CD4-positive, alpha-beta T cell treated with Interleukin-21 for 1 hour (primary cell): ENCODE measurements around the gene S100A7.

Source experiments
- DNase-seq: peaks from one replicate; pipeline ENCODE4 v3.0.0-alpha.2; 2020

S100A7 gene

DNA sequence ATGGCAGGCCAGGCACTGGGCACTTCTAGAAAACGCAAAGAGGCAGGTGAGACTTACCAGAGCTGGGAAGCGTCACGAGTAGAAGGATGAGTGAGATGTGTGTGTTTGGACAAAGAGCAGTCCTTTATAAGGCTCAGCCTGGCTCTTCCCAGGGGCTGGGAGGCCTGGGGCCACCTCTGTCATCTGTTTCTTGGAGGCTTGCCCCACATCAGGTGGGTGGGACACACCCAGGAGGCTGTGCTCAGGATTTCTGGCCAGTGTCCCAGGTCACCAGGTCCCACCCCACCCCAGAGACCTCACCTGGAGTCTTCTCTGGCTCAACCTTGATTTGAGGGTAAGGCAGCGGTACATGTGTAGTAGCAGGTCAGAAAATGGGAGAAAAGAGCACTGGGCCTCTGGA lies at the start of gene S100A7:
Gene S100A7 (minus strand): TSS at position 101 of the 400 bp plus-strand sequence. CDS start 1,638 bp downstream, outside the sequence.
- DNase-seq: no peak

DNA sequence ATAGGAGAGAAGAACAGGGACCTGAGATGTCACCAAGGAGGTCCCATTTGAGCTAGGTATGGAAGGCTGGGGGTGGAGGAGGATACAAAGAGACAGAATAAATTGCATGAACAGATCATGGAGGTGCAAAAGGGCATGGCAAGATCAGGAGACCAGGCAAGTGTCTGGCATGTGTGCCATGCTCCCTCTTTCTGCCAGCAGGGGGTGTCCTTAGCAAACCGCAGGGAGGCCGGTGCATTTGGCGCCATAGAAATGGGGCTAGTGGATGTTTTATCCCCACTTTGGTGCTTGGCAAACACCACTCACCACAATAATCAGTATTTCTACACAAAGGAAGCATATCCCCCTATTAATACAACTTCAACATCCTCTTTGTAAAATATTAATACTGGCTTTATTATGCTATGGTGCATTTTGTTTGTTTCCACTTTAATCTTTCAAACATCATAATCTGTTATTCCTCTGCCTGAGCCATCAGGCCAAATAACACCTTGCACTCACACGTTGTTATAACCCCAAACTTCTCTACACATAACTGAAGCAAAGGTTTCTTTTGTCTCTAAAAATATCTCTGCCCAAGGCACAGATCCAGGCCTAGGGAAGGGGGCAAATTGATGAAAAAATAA lies 49.4 kb upstream of the S100A7 start:
- DNase-seq: peak; percentile 71

DNA sequence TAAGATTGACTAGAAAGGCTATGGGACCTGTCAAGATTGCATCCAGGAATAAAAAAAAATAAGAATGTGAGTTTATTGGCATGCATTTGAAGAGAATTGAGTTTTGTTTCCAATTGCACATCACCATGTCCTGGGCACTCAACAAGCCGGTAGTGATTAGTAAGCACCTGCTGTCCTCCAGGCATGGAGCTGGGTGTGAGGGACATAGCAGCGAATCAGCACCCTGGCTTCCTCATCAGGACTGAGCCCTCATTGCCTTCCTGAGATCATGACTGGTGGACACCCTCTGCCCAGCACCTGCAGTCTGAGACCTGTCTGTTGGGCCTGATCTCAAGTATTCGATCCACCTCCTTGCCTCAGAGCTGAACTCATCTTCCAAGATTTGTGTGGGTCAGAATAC lies 48.6 kb upstream of the S100A7 start:
- no peak for DNase-seq

DNA sequence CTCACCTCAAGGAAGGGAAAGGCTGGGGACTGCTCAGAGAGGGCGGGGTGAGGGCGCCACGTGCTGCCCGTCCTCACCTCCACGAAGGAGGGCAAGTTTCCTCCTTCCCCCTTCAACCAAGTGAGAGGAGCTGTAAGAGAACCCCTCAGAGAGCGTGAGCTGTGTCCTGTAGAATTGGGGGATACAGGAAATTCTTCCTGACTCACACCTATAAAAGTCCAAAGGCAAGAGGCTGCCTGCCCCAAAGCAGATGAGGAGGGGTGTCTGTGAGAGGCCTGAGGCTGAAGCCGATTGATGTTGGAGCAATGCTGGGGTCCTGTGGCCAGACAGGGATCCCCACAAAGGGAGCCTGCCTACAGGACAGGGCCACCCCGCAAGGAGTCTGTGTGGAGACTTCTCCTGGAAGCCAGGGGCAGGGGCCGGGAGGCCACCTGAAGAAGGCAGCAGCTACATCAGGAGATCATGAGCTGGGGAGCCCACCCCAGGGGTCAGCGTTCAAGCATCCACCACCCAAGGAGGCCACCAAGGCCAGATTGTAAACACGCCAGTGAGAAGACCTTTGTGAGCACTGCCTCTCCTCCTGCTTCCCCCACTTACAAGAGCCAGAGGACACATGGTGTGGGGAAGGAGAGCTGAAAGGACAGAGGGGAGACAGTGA lies 47.6 kb upstream of the S100A7 start:
- DNase-seq: no peak

DNA sequence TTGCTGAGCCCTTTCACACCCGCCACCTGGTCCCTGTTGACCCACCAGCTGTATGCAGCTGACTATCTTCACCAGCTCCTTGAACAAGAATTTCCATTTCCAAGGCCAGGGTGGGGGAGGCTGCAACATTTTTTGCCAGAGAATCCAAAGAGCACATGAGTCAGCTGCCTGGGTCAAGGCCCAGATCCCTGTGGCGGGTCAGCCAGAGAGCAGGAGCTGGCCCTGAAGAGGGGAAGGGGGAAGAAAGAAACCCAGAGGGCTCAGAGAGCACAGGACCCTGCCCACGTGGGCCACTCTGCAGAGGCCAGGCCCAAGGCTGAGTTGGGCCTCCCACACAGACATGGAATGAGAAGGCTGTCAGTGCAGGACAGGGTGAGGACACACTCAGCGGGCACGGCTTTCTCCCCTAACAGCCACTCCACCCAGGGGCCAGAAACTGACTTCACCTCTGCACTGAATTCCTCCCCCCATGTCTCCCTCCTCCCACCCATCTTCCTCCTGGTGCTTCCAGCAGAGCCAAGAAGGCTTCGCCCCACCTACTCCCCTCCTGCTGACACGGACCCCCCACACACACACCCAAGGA lies 46.5 kb upstream of the S100A7 start:
- DNase-seq: no peak

DNA sequence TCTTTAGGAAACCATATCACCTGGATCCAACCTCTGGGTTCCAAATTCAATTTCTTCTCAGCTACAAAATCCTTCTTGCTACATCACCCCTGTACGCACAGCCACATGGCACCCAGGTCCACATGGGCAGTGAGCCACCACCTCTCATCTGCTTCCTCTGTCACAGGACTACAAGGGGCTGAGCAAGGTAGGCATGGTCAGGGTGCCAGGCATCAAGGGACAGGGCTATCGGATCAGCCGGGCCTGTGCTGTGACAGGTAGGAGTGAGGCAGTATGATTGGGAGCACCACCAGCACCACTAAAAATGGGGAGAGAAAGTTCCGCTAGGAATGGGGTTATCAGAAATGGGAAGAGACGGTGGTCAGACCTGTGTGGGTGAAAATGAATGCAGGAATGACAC lies 45.9 kb upstream of the S100A7 start:
- DNase-seq: no peak

DNA sequence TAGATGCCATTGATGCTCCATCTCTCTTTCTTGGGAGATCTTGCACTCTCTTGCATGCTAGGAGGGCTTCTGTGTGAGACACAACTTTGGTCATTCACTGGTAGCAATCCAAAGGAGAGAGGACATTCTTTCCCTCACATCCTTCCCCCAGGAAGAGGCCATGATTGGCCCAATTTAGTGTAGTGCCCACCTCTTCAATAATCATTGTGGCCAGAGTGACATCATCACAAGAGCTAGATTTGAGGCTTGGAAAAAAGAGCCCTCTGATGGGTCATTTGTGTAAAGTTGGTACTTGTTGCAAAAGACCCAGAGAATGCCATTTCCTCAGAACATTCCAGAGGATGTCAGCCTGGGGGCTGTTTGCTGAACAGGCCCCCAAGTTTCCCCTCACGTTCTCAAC lies 45.1 kb upstream of the S100A7 start:
- DNase-seq: no peak

DNA sequence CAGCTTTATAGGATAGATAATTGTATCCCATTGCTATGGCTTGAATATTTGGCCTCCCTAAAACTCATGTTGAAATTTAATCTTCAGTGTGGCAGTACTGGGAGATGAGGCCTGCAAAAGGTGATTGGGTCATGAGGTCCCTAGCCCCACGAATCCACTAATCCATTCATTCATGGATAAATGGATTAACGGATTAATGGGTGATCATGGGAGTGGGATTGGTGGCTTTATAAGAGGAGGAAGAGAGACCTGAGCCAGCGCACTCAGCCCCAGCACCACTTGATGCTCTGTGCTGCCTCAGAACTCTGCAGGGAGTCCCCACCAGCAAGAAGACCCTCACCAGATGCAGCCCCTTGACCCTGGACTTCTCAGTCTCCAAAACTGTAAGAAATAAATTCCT lies 43.3 kb upstream of the S100A7 start:
- no peak for DNase-seq

DNA sequence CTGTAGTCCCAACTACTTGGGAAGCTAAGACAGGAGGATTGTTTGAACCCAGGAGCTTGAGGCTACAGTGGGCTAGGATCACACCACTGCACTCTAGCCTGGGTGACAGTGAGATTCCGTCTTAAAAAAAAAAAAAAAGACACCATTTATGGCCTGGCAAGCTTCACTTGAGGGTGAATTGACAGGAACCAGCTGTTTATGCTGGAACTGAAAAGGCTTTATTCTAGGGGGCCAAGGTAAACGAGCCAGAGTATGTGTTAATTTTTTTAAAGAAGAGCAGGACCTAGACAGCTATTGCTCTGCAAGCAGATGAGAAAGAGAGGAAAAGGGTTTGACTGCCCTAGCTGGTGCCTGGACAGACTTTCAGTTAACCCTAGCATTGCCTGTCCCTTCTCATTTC lies 38.3 kb upstream of the S100A7 start:
- DNase-seq: no peak

DNA sequence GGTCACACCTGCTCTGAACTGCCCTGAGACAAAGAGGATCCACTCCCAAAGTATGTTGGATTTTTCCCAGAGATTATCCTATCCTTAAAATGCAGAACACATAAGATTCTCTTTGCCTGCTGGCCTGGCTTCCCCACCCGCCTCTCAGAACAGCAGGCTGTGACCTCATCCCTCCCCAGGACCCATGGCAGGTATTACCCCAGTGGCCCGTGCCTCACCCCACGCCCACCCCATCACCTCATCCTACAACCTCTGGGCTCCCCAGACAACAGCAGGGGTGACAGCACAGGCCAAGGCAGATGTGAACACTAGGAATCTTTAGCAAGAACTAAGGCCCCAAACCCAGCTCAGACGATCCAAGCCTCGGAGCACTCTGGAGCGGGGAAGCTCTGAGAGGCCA lies 35.1 kb upstream of the S100A7 start:
- no peak for DNase-seq

DNA sequence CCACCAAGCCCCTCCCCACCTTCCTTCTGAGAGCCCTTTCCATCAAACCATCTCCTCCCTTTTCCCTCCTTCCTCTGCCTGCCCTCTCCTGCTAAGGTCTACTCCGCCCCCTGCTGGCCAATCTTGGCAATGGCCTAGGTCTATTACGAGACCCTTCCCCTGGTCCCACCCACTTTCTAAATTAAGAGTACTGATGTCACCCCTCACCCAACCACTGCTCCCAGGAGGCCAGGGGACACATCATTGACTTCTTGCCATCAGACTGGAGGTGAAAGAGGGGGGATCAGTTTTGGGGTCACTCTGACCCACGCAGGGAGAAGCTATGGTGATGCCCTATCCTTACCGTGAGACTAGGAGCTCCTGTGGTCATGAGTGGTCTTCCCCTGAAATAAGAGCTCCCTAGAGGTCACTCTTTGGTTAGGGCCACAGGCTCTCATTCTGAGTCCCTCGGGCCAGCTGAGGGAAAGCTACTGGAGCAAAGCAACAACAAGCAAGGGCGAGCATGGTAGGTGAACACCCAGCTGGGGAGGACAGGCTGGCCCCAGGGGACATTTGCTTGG lies 34.6 kb upstream of the S100A7 start:
- peak; percentile 68 for DNase-seq

DNA sequence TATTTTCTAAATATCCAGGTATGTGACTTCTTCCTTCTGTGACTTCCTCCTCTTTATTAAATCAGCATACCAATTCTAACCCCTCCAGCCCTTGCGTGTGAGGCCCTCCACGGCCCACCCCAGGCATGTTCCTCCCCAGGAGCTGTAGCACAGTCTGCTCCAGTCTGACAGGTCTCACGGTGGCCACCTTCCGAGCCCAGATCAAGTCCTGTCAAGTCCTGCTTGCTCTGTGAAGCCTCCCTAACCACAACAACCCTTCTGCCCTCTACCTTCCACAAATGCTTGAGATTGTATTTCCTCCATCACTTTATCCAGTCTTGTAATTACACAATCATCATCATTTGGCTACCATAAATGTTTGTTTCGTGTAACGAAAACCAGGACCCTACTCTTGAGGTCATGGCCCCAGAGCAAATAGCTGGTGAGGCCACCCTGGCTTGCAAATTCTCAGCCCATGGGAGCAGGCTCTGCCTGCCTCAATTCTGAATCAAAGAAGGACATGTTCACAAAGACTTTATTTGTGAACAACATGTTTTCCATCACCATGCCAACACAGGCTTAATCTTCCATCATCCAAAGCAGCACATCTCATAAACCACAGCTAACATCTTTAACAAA lies 33.0 kb upstream of the S100A7 start:
- DNase-seq: no peak

DNA sequence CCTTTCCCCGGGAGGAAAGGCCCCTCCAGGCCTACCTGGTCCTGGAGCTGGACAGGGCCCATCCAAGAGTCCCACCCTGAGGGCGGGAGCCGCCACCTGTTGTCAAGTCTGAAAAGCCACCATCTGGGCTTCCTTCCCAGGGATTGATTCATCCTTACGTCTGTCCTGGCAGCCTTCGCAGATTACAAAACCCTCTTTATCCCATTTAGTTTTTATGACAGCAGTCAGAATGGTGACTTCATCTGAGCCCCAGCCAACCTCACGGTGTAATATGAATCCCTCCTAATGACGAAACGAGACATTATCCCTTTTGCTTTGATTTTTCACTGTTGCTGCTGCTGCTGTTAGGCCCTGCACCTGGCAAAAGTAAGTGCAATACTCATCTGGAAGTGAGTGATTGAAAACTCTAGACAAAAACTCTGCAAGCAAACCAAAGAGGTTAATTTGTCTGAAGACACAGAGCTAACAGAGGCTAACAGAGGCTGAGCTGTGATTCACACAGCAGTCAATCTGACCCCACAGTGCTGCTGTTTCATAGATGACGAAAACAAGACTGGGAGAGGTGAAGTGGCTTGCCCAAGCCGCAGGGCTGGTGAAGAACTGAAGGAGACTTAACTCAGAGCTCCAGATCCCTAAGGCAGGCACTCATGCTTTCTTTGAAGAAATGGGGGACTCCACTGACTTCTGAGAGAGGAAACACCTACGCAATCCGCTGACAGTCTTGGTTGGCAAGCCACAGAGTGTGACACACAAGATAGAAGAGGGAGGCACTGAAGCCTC lies 30.0 kb upstream of the S100A7 start:
- peak; percentile 21 for DNase-seq

DNA sequence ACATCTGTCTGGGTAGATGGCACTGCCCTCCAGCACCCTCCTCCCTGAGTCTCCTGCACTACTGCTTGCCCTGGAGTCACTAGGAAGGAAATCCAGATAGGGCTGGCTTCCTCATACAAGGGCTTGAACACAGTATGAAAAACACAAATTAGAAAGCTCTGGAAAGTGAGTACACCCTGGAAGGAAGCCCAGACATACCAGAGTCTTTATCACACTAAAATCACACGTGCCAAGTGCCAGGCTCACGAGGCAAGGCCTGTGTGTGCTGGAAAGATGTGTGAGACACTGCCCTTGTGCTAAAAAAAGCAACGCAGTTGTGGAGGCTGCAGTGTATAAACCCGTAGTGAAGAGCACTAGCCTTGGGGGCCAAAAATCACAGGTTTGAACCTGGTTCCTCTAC lies 28.3 kb upstream of the S100A7 start:
- DNase-seq: no peak

DNA sequence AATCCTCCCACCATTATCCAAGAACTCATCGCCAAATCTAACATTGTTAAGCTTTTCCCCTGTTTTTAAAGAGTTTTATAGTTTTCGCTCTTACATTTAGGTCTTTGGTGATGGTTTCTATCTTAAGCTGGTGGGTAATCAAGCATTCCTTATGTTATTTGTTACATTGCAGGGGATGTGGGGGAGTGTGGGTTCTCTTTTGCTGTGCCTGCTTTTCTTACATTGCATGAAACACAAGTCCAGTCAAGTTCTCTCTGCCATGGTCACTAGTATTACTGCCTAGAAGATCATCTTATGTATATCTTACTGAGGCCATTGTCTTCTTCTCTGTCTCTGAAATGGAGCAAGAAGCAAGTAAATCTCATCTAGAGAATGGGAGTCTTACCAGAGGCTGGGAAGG lies 27.3 kb upstream of the S100A7 start:
- no peak for DNase-seq

DNA sequence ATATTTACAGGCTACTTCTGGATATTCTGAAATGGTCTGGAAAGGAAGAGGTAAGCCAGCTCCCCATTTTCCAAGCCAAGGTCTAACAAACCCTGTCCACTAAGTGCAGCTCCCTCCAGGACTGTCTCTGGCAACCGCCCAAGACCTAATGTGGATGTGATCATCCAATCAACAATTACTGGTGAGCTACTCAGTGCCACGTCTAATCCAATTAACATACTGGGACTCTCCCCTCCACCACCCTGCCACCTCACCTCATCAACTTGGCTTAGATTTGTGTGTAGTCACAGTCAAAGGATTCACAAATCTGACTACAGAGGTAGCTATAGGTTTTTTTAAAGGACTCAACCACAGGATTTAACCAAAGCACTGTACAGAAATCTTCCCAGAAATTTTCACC lies 25.4 kb upstream of the S100A7 start:
- DNase-seq: no peak

DNA sequence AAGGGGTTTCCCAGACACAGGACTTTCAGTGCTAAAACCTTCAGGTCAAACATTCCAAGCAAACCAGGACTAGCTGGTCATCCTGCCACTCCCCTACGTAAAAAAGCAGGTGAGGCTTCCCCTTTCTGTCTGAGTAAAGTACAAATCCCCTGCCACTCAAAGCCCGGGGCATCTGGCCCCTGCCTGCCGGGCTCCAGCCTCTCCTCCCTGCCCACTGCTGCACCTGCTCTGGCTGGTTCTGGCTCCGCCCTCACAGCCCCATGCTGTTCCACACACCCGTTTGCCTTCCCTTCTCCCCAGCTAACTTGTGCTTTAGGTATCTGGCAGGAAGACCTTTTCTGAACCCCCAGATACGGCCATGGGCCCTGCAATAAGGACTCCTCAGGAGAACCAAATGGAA lies 23.3 kb upstream of the S100A7 start:
- DNase-seq: no peak

DNA sequence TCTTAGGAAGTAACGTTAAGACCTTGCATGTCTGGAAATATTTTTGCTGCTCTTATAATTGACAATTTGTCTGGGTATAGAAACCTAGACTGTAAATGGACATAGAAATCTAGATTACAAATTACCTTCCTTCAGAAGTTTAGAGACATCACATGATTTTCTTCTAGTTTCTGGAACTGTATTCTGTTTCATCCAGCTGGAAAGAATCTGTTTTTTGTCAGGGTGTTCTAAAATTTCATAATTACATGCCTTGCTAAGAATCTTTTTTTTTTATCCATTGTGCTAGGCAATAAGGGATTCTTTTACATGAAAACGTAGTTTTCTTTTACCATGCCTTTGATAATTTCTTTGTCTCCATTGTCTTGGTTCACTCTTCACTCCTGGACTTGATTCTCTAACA lies 20.7 kb upstream of the S100A7 start:
- no peak for DNase-seq

DNA sequence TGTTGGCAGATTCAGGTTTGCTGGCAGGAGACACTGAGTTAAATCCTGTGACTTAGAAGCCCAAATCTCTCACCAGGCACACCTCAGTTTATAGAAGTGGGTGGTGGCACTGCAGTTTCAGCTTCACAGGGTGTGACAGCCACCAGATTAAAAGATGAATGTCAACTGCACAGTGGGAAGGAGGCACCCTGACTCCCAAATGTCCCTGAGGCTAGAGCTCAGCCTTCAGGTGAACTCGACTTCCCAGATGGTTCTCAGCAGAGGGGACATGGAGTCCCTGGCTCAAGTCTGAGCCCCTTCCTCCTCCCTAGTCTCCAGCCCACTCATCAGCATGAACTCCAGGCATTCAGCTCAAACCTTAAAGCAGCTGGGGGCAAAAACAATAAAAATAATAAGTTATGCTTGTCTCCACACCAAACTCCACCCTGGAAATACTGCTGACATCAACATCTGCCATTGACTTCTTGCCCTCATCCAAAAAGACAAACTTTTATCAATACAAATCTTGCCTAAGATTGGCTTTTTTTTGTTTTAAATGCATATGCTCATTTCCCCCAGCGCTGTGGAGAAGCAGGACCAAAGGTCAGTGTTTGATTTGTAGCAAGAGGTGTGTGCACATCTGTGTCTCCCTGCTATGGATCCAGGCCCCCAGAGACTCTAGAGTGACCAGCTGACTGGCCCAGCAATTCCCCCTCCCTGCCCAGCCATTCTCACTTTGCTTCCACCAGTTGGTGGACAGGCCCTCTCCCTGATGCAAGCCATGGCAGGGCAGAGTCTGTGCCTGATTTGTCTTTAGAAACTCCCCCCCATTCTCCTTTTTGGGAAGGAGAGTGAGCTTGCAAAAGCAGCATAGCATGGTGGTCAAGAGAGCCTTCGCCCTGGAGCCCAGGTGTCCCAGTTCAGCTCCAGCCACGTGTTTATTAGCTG lies 18.5 kb upstream of the S100A7 start:
- DNase-seq: no peak

DNA sequence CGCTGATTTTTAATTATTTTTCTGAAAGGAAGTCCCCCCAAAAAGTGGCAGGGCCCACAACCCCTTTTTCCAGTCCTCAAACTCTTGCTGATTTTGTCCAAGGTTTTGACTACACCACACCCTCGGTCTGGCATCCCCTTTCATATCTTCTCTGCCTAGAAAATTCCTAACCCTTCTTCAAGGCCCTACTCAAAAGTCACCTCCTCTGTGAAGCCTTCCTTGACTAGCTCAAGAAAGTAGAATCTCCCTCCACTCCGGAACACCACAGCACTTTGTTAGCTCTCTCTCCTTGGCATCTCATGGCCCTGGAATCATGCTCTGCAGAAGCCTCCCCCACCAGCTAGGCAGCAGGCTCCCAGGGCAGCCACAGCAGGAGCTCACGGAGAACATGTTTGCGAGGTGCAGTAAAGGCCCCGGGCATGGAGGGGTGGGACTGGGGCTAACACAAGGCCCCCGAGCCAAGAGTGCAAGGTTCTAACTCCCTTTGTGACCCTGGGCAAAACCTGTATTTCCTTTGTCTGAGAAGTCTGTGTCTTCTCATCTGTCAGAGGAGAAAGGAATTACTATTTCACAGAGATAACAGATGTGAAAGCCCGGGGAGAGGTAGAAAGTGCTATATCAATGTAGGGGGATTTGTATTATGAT lies 17.7 kb upstream of the S100A7 start:
- no peak for DNase-seq

DNA sequence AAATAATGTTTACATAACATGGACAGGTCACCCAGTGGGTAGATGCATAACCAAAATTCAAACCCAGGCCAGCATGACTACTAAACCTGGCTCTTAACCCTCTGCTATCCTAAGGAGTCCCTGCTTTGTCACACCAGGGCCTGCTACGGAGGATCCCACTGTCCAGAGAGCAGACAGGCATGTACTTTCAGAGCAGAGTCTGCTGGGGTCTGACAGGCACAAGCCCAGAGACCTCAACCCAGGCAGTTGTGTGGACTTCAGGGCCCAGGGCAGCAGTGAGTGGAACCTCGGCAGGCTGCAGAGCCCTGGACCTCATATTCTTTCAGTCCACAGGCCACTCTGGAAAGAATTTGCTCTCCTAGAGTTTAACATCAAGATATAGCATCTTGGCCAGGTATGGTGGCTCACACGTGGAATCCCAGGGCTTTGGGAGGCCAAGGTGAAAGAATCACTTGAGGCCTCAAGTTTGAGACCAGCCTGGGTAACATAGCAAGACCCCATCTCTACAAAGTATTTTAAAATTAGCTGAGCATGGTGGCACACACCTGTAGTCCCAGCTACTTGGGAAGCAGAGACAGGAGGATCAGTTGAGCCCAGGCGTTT lies 16.1 kb upstream of the S100A7 start:
- no peak for DNase-seq
